Esophagus muscularis mucosa (tissue), 3 donors: Measurements from ENCODE around the gene WDFY4.

Experiments used
- POLR2A ChIP-seq: fragments of 450-650 bp; IDR thresholded peaks from one replicate; pipeline ENCODE4 v1.6.1; 2017; ENCODE audit warnings: antibody characterized with exemption, moderate library complexity, mild to moderate bottlenecking, low read depth
- POLR2AphosphoS5 ChIP-seq, 2 donors: sonication (generic); formaldehyde crosslinking; IDR thresholded peaks; one replicate each; pipeline ENCODE4 v1.6.1; 2017; ENCODE audit warnings: antibody characterized with exemption in 2 of 2
- TF ChIP-seq, protein P1 (sequence below), 3 experiments: fragments of 200-600 bp in 2 of 3; fragments of 450-650 bp in 1 of 3; sonication (generic) in 2 of 3; IDR thresholded peaks; one replicate each; pipeline ENCODE4 v1.5.1; 2017 to 2019; ENCODE audit warnings: antibody characterized with exemption in 3 of 3, mild to moderate bottlenecking in 2 of 3, moderate library complexity in 1 of 3

- TF ChIP-seq, protein P1, sequence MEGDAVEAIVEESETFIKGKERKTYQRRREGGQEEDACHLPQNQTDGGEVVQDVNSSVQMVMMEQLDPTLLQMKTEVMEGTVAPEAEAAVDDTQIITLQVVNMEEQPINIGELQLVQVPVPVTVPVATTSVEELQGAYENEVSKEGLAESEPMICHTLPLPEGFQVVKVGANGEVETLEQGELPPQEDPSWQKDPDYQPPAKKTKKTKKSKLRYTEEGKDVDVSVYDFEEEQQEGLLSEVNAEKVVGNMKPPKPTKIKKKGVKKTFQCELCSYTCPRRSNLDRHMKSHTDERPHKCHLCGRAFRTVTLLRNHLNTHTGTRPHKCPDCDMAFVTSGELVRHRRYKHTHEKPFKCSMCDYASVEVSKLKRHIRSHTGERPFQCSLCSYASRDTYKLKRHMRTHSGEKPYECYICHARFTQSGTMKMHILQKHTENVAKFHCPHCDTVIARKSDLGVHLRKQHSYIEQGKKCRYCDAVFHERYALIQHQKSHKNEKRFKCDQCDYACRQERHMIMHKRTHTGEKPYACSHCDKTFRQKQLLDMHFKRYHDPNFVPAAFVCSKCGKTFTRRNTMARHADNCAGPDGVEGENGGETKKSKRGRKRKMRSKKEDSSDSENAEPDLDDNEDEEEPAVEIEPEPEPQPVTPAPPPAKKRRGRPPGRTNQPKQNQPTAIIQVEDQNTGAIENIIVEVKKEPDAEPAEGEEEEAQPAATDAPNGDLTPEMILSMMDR (IDR thresholded peaks at IDR 0.05): no peak
- TF ChIP-seq POLR2A (no peak), POLR2AphosphoS5 (IDR thresholded peaks at IDR 0.05) (no peak)
Measured at GRCh38 chr10:48772059-48772458, 87.4 kb downstream of the WDFY4 start.
